Activated T-cell treated with anti-CD3 and anti-CD28 coated beads, Interleukin-2, amount 50 U/mL, for 48 hours (primary cell): ENCODE results near the gene COL5A2.

Experiments
- DNase-seq, 2 experiments: peaks; one replicate each; pipeline ENCODE4 v3.0.0-alpha.2; 2020

Gene COL5A2

DNA sequence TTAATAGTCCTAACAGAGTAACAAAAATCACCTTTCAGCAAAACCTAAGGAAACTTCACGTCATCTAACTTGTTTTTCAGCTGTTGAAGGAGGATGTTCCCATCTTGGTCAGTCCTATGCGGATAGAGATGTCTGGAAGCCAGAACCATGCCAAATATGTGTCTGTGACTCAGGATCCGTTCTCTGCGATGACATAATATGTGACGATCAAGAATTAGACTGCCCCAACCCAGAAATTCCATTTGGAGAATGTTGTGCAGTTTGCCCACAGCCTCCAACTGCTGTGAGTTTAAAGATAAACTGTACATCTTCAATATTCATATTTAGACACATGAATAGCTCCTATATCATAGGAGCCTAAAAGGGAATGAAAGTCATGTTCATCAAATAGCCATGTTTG lies 194.9 kb downstream of the COL5A2 start:
- no peak for DNase-seq

- DNase-seq = no peak
Measured at GRCh38 chr2:188984065-188984491, 195.5 kb downstream of the COL5A2 start.

- DNase-seq = no peak
Measured at GRCh38 chr2:188983427-188984064, 196.0 kb downstream of the COL5A2 start.
